ENCODE measurements around the gene IL17RE.
"Not testable (repeated sequence)": the region's sequence is repeated elsewhere in the genome, so short reads cannot be mapped to it uniquely, and the experiment has no call there.

IL17RE gene

DNA sequence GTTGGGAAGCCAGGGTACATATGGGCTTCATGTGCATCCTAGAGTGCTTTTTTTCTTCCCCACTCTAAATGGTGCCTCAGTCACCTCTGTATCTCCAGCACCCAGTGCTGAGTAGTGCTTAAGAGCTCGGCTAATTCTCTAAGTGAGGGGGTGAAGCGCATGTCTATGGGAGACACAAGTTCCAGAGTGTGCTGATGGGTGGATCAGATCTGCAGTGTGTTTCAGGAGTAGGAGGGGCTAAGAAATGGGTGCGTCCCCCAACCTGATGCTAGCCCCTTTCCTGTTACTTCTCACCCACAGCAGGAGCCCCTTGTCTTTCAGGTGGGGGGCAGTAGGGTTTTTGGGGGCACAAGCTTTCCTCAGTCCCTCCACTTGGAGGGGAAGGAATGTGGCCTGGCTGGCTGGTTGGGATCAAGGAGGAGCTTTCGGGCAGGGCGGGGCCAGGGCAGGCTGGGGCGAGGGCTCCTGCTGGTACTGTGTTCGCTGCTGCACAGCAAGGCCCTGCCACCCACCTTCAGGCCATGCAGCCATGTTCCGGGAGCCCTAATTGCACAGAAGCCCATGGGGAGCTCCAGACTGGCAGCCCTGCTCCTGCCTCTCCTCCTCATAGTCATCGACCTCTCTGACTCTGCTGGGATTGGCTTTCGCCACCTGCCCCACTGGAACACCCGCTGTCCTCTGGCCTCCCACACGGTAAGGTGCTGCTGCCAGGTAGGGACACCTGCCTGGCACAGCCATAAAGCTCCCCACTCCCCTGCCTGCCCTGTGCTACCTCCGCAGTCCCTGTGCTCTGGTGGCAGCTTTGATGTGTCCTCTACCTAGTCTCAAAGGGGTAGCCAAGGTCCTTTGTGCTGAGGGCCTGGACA is at the start of gene IL17RE:
TSS of gene IL17RE (plus strand) at position 477 of the 866 bp plus-strand sequence. CDS start at position 562, 85 bp downstream.
- in situ Hi-C loops (cut with MboI; ENCODE audit: low sequenced_read_pairs) = no loop called here

DNA sequence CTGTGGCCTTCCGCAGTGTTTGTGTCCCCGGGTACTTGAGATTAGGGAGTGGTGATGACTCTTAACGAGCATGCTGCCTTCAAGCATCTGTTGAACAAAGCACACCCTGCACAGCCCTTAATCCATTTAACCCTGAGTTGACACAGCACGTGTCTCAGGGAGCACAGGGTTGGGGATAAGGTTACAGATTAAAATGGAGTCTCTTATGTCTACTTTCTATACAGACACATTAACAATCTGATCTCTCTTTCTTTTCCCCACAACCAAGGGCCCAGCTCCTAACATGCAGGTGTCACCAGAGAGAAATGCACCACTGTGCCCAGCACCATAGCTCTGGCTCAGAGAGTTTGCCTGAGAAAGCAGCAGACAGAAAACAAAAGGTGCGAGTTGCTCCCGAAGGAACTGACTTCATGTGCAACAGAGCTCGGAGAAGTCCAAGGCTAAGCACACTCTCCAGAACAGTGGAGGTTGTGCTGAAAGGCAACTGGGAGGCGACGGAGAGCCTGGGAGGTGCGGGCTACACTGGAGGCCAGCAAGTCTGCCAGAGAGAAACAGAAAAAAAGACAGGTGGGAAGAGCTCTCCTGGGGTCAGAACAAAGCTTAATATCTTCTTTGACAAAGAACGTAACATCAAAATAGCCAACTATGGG is 48.2 kb upstream of the IL17RE start:
- in situ Hi-C loops (cut with MboI; ENCODE audit: low sequenced_read_pairs) = not testable (repeated sequence)

DNA sequence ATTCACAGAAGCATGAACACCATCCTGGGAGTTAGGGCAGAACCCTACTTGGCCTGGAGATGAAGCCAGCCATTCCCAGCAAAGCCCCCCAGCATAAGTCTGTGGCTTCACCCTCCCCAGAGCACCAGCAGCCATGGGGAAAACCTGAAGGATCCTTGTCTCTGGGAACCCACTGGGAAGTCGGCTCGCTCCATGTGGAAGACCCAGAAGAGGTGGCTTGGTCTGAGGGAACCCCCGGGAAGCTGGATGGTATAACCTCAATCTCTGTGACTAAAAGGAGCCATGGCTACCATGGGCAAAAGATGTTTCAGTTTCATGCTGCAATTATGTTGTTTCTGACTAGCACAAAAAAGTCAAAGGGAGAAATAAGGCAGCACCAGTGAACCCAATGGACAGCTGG is 47.1 kb upstream of the IL17RE start:
- in situ Hi-C loops (cut with MboI; ENCODE audit: low sequenced_read_pairs) = no loop called here

GRCh38 chr3:9859530-9860025 is 43.1 kb upstream of the IL17RE start:
- in situ Hi-C loops (cut with MboI; ENCODE audit: low sequenced_read_pairs) = no loop called here

- in situ Hi-C loops (cut with MboI; ENCODE audit: low sequenced_read_pairs) = no loop called here
These were observed 41.4 kb upstream of the IL17RE start for GRCh38 chr3:9861201-9861600.

GRCh38 chr3:9861626-9862130 is 41.0 kb upstream of the IL17RE start:
- in situ Hi-C loops (cut with MboI; ENCODE audit: low sequenced_read_pairs) = no loop called here

DNA sequence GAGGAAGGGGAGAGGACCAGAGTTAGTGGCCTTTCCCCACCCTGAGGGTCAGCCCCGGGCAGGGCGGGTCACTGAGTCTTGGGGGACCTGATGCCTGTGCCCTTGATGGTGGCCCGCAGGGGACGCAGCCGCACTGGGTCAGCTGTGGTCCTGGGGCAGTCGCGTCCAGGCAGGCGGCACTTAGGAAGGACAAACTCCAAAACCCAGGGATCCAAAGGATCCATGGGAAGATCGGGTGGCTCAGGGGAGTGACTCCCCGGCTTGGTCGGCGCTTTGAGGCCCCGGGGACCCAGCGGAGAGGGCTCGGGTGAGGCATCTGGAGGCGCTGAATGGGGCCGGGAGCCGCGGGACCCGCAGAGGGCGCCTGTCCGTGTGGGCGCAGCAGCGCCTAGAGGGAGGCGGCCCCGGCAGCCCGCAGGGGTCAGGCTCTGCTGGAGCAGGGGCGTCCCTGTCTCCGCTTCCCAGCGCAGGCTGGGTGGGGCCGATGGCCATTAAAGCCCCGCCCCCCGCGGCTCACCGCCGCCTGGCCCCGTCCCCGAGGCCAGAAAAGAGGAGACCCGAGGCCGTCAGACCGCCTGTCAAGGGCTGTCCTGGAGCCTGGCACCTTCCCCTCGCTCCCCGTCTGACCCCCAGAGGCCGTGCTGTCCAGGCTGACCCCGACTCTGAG is 40.1 kb upstream of the IL17RE start:
- in situ Hi-C loops (cut with MboI; ENCODE audit: low sequenced_read_pairs) = no loop called here

DNA sequence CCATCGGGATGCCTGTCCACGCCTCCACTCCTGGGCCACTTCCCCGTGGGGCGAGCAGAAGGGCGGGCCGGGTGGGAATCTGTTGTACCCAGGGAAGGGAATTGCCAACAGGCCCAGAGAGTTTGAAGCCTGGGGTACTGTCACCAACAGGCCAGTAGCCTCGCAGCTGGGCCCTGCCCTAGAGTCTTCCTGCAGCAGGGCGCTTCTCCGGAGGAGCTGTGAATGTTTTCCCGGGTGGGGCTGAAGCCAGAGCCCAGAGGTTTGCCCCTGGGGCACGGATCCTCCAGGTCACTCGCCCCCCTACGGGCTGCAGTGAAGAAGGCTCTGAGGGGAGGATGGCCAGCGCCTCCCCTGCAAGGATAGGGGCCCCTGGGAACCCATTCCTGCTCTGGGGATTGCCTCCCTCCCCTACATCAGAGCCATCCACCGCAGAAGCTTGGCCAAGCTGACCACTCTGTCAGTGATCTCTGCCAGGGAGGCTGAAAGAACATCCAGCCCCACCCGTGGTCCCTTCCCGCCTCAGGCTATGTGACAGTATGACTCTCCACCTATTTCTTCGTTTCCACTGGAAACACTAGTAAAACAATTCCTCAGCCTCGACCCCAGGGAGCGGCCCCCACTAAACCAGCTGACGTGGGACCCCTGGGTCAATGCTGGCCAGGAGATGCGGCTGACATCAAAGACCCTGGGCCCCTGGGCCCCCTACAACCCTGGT is 39.4 kb upstream of the IL17RE start:
- in situ Hi-C loops (cut with MboI; ENCODE audit: low sequenced_read_pairs) = no loop called here

- in situ Hi-C loops (cut with MboI; ENCODE audit: low sequenced_read_pairs) = no loop called here
These were observed 38.3 kb upstream of the IL17RE start for GRCh38 chr3:9864200-9864927.

GRCh38 chr3:9865125-9865637 is 37.5 kb upstream of the IL17RE start:
- in situ Hi-C loops (cut with MboI; ENCODE audit: low sequenced_read_pairs) = not testable (repeated sequence)

DNA sequence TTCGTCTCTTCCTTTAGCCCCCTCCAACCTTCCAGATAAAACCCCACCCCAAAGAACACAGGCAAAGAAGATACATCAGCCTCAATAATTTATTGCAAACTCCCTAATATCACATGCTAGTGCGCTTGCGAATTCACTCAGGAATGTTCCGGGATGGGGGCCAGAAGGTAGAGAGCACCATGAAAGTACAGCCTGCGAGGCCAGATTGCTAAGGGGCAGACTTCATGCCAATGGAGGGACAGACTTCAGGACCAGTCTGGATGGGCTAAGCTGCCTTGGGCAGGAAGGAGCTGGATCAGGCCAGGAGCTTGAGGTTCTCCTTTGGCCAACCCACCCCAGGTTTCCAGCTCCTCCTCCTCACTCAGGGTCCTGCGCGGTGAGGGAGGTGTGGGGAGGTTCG is 36.0 kb upstream of the IL17RE start:
- in situ Hi-C loops (cut with MboI; ENCODE audit: low sequenced_read_pairs) = no loop called here

DNA sequence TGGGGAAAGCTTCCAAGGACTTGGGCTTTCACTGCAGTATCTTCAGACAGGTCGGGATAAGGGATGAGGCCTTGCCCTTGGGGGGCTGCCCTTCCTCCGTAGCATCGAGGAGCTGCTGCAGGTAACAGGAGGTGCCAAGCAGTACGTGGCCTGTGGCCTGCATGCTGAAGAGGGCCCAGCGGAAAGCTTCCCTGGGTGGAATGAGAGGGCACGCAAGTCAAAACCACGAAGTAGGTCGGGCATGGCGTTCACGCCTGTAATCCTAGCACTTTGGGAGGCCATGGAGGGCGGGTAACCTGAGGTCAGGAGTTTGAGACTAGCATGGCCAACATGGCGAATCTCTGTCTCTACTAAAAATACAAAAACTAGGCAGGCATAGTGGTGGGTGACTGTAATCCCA is 35.5 kb upstream of the IL17RE start:
- in situ Hi-C loops (cut with MboI; ENCODE audit: low sequenced_read_pairs) = no loop called here

GRCh38 chr3:9869955-9870354 is 32.7 kb upstream of the IL17RE start:
- in situ Hi-C loops (cut with MboI; ENCODE audit: low sequenced_read_pairs) = no loop called here

- in situ Hi-C loops (cut with MboI; ENCODE audit: low sequenced_read_pairs) = no loop called here
These were observed 31.7 kb upstream of the IL17RE start for GRCh38 chr3:9870978-9871377.

DNA sequence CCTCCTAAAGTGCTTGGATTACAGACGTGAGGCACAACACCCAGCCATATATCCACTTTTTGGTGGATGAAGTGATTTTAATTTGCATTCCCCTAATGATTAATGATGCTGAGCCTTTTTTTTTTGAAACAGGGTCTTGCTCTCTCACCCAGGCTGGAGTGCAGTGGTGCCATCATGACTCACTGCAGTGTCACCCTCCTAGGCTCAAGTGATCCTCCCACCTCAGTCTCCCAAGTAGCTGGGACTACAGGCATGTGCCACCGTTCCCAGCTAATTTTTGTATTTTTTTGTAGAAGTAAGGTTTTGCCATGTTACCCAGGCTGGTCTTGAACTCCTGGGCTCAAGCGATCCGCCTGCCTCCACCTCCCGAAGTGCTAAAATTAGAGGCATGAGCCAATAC is 30.6 kb upstream of the IL17RE start:
- in situ Hi-C loops (cut with MboI; ENCODE audit: low sequenced_read_pairs) = not testable (repeated sequence)

DNA sequence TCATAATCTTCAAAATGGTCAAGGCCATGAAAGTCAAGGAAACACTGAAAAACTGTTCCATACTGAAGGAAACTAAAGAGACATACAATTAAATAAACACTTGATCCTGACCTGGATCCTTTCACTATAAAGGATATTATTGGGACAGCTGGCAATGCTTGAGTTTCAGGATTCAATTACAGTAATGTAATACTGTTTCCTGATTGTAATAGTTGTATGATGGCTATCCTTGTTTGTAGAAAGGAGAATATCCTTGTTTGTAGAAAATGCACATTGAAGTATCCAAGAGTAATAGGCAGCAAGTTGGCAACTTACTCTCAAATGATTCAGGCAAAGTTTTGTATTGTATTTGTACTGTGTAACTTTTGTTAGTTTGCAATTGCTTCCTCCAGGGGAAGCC is 27.2 kb upstream of the IL17RE start:
- in situ Hi-C loops (cut with MboI; ENCODE audit: low sequenced_read_pairs) = no loop called here

DNA sequence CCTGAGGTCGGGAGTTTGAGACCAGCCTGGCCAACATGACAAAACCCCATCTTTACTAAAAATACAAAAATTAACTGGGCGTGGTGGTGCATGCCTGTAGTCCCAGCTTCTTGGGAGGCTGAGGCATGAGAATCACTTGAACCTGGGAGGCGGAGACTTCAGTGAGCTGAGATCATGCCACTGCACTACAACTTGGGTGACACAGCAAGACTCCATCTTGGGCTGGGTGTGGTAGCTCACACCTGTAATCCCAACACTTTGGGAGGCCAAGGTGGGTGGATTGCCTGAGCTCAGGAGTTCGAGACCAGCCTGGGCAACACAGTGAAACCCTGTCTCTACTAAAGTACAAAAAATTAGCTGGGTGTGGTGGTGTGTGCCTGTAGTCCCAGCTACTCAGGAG is 26.4 kb upstream of the IL17RE start:
- in situ Hi-C loops (cut with MboI; ENCODE audit: low sequenced_read_pairs) = not testable (repeated sequence)

DNA sequence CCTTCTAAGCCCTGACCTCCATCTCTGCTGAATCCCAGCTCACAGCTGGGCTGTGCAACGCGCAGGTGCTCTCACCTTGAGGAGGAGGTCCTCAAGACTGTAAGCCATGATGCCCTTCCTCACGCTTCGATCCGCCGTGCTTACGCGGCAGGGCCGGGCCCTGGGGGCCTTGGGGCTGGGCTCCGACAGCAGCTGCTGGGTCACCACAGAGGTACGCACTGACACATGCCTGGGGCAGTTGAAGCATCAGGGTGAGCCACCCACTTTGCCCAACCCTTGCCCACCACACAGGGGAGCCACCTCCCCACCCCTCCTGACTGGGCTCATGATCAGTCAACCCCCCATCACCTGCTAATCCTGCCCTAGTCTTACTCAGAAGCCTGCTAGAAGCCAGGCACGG is 25.7 kb upstream of the IL17RE start:
- in situ Hi-C loops (cut with MboI; ENCODE audit: low sequenced_read_pairs) = no loop called here

DNA sequence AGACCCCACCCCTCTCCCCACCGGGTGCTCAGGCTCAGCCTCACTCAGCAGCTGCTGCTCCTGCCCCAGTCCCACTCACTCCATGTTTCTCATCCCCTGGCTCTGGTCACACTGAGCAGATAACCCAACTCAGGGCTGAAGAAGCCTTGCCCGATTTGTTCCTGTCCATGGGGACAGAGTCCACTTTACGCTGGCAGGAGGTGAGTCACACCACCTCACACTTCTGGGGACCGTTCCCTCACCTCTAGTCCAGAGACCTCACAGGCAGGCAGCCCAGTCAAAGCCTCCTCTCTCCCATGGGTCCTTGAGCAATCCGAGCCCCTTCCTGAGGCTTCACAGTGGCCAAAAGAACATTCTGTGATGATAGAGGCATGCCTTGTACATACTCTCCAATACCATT is 23.9 kb upstream of the IL17RE start:
- in situ Hi-C loops (cut with MboI; ENCODE audit: low sequenced_read_pairs) = no loop called here
